Measurements from ENCODE around the gene AXL.

AXL gene

DNA sequence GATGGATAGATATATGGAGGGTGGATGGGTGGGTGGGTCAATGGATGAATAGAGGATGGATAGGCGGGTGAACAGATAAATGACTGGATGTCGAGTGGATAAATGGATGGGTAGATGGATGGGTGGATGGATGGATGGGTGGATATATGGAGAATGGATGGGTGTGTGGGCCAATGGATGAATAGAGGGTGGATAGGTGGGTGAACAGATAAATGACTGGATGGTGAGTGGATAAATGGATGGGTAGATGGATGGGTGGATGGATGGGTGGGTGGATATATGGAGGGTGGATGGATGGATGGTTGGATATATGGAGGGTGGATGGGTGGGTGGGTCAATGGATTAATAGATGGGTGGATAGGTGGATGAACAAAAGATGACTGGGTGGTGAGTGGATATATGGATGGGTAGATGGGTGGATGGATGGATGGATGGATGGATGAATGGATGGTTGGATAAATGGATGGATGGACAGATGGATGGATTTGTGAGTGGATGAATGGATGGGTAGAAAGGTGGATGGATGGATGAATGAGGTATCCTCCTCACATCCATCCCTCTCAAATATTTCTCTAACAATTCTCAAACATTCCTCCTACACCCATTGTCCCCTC, 21.0 kb downstream of the AXL start:
- H3K4me1 ChIP-seq (ENCODE audit: low read length), result no peaks in the 10 kb centered on the region
- H4K20me1 ChIP-seq (ENCODE audit: insufficient read depth, low read length), result 0 out of 2 replicates have a peak, but pooled peaks cover 3% of the 10 kb centered on the region
- TF ChIP-seq, protein P1, sequence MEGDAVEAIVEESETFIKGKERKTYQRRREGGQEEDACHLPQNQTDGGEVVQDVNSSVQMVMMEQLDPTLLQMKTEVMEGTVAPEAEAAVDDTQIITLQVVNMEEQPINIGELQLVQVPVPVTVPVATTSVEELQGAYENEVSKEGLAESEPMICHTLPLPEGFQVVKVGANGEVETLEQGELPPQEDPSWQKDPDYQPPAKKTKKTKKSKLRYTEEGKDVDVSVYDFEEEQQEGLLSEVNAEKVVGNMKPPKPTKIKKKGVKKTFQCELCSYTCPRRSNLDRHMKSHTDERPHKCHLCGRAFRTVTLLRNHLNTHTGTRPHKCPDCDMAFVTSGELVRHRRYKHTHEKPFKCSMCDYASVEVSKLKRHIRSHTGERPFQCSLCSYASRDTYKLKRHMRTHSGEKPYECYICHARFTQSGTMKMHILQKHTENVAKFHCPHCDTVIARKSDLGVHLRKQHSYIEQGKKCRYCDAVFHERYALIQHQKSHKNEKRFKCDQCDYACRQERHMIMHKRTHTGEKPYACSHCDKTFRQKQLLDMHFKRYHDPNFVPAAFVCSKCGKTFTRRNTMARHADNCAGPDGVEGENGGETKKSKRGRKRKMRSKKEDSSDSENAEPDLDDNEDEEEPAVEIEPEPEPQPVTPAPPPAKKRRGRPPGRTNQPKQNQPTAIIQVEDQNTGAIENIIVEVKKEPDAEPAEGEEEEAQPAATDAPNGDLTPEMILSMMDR (IDR thresholded peaks at IDR 0.05; ENCODE audit: low read depth, low read length), result no peak
- no peak for TF ChIP-seq EZH2phosphoT487 (IDR thresholded peaks at IDR 0.05; ENCODE audit: low read depth)
- peaks cover 6% of the 10 kb centered on the region; the same call in 1 of the 2 replicates for H3K27me3 ChIP-seq (ENCODE audit: low read depth, low read length)
- no peaks in the 10 kb centered on the region for H3K9me3 ChIP-seq (ENCODE audit: insufficient read depth, low read length)
- H3K36me3 ChIP-seq (replicated peaks; ENCODE audit: low read depth, low read length), result no peaks in the 10 kb centered on the region
- H2AFZ ChIP-seq (ENCODE audit: low read depth, low read length), result no peak overlapping the region
- H3K9ac ChIP-seq (ENCODE audit: low read length), result no peak overlapping the region
- no peaks in the 10 kb centered on the region for H3K79me2 ChIP-seq (ENCODE audit: low read length)
- H3K27ac ChIP-seq (ENCODE audit: low read length), result no peak overlapping the region
- no peak overlapping the region for H3K4me2 ChIP-seq (ENCODE audit: low read length)
- no peak overlapping the region for H3K4me3 ChIP-seq (ENCODE audit: low read length)

DNA sequence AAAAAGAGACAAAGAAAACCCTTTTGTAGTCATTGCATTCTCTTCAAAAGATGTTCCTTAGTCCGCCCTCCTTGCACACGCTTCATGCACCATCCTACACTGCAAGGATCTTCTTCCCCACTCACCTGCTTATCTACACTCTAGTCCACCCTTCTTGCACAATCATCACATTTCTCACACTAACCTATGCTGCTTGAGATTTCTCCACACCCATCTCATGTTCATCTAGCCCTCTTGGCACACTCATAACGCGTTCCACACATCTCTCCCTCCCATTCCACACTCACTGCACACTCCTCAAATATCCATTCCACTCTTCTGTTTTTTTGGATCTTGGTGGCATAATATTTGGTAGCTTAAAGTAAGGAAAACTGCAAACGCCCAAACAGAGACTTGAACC, 22.8 kb downstream of the AXL start:
- Histone ChIP-seq H3K9ac (ENCODE audit: low read length) (no peak overlapping the region), H3K27ac (ENCODE audit: low read length) (no peak overlapping the region), H2AFZ (ENCODE audit: low read depth, low read length) (no peak overlapping the region), H3K27me3 (ENCODE audit: low read depth, low read length) (peaks cover 6% of the 10 kb centered on the region; the same call in 1 of the 2 replicates), H3K4me1 (ENCODE audit: low read length) (no peaks in the 10 kb centered on the region), H3K4me2 (ENCODE audit: low read length) (no peak overlapping the region), H3K9me3 (ENCODE audit: insufficient read depth, low read length) (no peaks in the 10 kb centered on the region), H3K36me3 (replicated peaks; ENCODE audit: low read depth, low read length) (no peaks in the 10 kb centered on the region), H3K79me2 (ENCODE audit: low read length) (no peaks in the 10 kb centered on the region), H4K20me1 (ENCODE audit: insufficient read depth, low read length) (0 out of 2 replicates have a peak, but pooled peaks cover 3% of the 10 kb centered on the region), H3K4me3 (ENCODE audit: low read length) (no peak overlapping the region)
- TF ChIP-seq, protein P1 (IDR thresholded peaks at IDR 0.05; ENCODE audit: low read depth, low read length), result no peak
- TF ChIP-seq EZH2phosphoT487 (IDR thresholded peaks at IDR 0.05; ENCODE audit: low read depth), result no peak

DNA sequence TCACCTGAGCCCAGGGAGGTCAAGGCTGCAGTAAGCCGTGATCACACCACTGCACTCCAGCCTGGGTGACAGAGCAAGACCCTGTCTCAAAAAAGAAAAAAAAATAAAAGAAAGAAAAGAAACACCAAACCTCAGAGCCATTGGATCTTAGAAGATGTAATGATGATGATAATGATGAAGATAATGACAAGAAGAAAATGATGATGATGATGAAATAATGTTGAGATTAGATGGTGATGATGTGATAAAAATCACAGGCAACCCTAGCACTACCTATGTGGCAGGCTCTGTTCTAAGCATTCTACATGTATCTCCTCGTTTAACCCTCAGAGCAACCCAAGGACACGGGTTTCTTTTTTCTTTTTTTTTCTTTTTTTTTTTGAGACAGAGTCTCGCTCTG, 25.1 kb downstream of the AXL start:
- H3K9me3 ChIP-seq (ENCODE audit: insufficient read depth, low read length), result no peaks in the 10 kb centered on the region
- H2AFZ ChIP-seq (ENCODE audit: low read depth, low read length), result no peak overlapping the region
- H3K4me3 ChIP-seq (ENCODE audit: low read length), result no peak overlapping the region
- no peak overlapping the region for H3K9ac ChIP-seq (ENCODE audit: low read length)
- no peak overlapping the region for H3K4me2 ChIP-seq (ENCODE audit: low read length)
- H3K4me1 ChIP-seq (ENCODE audit: low read length), result no peaks in the 10 kb centered on the region
- 0 out of 2 replicates have a peak, but pooled peaks cover 3% of the 10 kb centered on the region for H4K20me1 ChIP-seq (ENCODE audit: insufficient read depth, low read length)
- no peak for TF ChIP-seq EZH2phosphoT487 (IDR thresholded peaks at IDR 0.05; ENCODE audit: low read depth)
- TF ChIP-seq, protein P1 (IDR thresholded peaks at IDR 0.05; ENCODE audit: low read depth, low read length), result no peak
- no peaks in the 10 kb centered on the region for H3K79me2 ChIP-seq (ENCODE audit: low read length)
- H3K27me3 ChIP-seq (ENCODE audit: low read depth, low read length), result peaks cover 6% of the 10 kb centered on the region; the same call in 1 of the 2 replicates
- H3K36me3 ChIP-seq (replicated peaks; ENCODE audit: low read depth, low read length), result no peaks in the 10 kb centered on the region
- no peak overlapping the region for H3K27ac ChIP-seq (ENCODE audit: low read length)

DNA sequence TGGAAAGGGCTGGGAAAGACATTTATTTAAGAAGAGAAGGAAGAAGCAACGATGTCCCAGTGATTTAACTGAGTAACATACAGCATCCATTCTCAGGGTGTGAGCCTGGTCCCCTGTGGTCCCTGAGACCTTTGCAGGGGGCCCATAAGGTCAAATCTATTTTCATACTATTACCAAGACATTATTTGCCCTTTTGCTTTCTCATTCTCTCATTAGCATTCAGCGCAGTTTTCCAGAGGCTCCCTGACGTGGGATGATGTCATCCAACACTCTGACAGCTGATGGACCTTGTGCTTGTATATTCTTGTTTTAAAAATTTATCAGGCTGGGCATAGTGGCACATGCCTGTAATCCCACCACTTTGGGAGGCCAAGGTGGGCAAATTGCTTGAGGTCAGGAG, 26.8 kb downstream of the AXL start:
- H3K4me2 ChIP-seq (ENCODE audit: low read length), result no peak overlapping the region
- H3K9me3 ChIP-seq (ENCODE audit: insufficient read depth, low read length), result no peaks in the 10 kb centered on the region
- H4K20me1 ChIP-seq (ENCODE audit: insufficient read depth, low read length), result 0 out of 2 replicates have a peak, but pooled peaks cover under 1% of the 10 kb centered on the region
- H3K9ac ChIP-seq (ENCODE audit: low read length), result no peak overlapping the region
- H3K36me3 ChIP-seq (replicated peaks; ENCODE audit: low read depth, low read length), result no peaks in the 10 kb centered on the region
- H3K27ac ChIP-seq (ENCODE audit: low read length), result no peak overlapping the region
- TF ChIP-seq, protein P1 (IDR thresholded peaks at IDR 0.05; ENCODE audit: low read depth, low read length), result no peak
- no peak for TF ChIP-seq EZH2phosphoT487 (IDR thresholded peaks at IDR 0.05; ENCODE audit: low read depth)
- no peak overlapping the region for H2AFZ ChIP-seq (ENCODE audit: low read depth, low read length)
- no peaks in the 10 kb centered on the region for H3K79me2 ChIP-seq (ENCODE audit: low read length)
- no peak overlapping the region for H3K4me3 ChIP-seq (ENCODE audit: low read length)
- no peaks in the 10 kb centered on the region for H3K4me1 ChIP-seq (ENCODE audit: low read length)
- peaks cover 3% of the 10 kb centered on the region; the same call in 1 of the 2 replicates for H3K27me3 ChIP-seq (ENCODE audit: low read depth, low read length)

Measured in OCI-LY3 (cell line).